ENCODE data around the gene DLG2.

Gene DLG2

DNA sequence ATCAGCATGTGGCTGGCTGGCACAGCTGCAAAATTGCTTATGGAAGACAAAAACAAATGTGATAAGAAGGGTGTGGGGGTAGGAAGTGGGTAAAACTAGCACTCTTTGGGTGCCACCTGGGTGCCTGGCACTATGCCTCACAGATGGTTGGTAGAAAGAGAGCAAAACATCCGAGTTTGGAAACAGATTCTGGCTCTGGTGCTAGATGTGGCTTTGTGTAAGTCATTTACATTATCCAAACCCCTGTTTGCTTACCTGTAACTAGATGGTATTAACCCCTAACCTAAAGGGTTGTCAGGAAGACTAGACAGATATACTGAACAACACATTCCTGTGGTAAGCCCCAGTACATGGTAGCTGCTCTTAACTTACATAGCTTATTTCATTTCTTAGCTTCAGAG, 905.6 kb downstream of the DLG2 start:
- peak; percentile 8 for DNase-seq

DNA sequence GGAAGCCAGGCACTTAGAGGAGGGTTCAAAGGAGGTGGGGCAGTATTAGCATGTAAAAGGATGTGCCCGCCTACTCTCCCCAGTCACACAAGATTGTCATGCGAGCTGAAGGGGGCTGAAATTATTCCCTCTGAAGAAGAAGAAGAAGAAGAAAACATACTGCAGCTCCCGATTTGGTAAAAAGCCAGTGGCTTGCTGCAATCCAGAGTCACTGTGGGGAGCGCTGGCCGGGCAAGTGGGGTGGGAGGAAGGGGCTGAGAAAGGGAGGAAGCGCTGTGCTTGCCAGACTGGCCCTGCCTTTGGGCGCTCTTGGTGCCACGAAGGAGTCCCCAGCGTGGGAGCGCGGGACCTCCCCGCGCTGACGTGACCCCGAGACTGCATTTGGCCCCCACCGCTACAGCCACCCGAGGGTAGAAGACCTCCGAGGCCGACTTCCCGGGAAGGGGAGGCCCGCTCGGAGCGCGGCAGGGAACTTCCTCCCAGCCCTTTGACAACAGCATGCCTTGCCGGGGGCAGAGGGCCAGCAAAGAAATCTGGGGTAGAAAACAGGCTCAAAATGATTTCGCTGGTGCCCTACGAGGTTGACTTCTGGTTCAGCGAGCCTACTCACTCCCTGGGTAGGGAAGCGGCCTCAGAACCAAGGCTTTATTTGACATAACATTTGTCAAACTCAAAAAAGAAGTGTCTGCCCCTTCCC, 906.3 kb downstream of the DLG2 start:
- peak; percentile 17 for DNase-seq

DNA sequence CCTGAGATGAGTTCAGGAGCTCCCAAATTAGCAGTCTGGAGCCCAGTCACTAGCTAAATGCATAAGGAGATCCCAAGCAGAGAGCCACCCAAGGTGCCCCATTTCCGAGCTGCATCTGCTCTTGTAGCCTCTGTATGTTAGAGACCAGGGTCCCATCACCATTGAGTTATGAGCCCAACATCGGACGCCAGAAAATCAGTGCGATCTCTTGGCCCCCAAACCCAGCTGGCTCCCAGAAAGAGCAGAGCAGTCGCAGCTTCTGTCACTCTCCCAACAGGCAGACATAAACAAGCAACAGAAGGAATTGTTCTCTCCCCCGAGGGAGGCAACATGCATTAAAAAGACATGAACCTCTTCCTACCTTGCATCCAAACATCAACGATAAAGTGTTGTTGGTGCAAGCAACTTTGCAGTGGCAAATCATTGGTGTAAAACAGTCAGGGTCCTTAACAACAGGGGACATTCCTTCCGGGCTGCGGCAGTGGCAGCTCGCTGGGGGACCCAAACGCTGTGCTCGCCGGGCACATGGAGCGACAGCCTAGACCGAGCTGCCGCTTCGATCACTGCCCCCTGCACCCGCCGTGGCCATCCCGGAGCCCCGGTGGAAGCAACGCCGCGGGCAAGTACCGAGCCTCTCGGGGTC, 907.1 kb downstream of the DLG2 start:
- peak; percentile 50 for DNase-seq

DNA sequence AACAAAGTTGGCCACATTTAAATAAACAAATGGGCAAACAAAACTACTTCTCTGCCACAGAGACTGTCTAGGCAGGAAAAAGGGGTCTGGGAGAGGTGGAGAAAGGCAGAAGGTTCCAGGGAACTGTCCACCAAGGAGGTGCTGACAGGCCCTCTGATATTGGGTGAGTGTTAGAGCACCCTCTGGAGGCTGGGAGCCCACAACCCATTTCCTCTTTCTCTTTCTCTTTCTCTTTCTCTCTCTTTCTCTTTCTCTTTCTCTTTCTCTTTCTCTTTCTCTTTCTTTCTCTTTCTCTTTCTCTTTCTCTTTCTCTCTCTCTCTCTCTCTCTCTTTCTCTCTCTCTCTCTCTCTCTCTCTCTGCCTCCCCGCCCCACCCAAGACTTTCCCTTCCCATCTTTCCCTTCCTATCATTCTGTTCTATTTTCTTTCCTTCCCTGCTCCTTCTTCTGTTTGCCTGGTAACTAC, 912.8 kb downstream of the DLG2 start:
- DNase-seq = peak; percentile 5

DNA sequence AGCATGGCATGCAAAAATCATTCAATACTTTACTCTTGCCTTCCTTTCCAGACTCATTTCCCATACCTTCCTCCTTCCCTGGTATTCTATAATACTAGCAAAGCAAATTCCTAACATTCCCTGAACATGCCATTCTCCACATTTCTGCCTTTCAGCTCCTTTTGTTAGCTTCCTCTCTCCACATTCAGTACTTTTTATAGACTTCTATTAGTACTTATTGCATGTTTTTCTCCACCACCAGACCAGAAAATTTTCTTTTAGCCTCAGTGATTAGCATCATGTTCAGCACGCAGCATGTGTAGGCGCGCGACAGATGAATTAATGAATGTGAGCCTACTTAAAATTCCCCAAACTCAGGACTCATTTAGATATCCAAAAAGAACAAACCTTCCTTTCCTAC, 935.3 kb downstream of the DLG2 start:
- no peak for DNase-seq

DNA sequence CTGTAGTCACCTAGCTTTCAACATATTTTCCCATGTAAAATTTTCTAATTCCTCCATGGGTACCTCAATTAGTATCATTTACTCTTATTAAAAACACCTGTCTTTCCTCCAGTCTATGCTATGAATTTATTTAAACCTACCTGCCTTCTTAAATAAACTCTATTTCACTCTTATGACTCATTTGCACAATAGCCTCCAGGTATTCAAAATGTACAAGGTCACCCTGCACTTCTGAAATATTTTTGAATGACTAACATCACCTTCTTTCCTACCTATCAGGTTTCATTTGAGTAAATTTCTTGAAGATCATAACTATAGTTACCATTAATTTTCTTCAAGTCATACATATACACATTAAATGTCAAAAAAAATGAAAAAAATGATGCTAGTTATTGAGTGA, 939.7 kb downstream of the DLG2 start:
- DNase-seq = no peak

DNA sequence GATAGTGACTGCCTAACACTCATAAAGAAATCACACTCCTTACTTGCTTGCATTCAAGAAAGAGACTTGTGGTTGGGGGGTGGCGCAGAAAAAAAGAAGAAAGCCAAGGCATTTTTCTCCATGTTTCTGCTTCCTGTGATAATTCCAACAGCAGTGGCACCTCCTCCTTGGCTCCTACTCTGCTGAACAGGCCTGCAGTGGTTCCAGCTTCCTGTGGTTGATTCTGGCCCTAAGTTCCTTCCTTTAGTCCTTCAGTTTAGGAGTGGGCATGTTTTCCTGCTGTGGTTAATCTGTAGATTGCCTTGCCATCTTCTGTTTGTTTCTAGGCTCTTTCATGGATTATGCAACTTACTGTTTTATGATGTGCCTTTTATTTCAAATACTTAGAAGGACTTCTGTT, 940.4 kb downstream of the DLG2 start:
- DNase-seq = no peak

- DNase-seq = no peak
Observed at GRCh38 chr11:84685976-84686375, 941.2 kb downstream of the DLG2 start.

DNA sequence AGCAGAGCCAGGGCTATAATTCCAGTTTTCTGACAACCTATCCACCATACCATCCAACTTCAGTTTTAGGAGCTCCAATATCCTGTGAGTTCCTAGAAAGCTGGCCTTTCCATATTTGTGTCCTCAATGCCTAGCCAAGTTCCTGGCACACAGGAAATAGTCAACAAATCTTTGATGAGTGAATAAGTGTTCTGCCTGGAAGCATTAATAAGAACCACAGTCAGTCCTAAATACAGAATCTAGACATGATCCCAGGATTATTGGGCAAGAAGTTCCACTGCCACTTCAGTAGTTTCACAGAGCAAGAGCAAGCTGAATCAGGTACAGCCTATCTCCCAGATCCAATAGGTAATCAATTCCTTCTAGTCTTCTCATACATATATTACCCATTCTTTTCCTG, 942.0 kb downstream of the DLG2 start:
- no peak for DNase-seq

DNA sequence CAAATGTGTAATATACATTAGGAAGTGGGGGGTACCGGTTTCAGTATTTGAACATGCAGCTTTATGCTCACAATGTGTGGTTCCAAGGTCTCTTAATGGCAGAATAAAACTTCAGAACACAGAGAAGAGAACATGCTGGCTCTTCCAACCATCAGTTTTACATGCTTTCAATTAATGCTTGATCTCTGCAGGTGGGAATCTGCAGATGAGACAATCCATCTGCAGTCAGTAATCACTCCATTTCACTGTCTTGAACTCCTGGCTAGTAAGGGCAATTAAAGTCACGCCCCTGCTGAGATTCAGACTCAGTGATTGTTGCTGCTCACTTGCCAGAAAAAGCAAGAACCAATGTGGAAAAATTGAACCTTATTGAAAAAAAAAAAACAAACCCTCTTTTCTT, 945.7 kb downstream of the DLG2 start:
- DNase-seq = no peak

GRCh38 chr11:84675396-84676025, 951.6 kb downstream of the DLG2 start:
- no peak for DNase-seq

DNA sequence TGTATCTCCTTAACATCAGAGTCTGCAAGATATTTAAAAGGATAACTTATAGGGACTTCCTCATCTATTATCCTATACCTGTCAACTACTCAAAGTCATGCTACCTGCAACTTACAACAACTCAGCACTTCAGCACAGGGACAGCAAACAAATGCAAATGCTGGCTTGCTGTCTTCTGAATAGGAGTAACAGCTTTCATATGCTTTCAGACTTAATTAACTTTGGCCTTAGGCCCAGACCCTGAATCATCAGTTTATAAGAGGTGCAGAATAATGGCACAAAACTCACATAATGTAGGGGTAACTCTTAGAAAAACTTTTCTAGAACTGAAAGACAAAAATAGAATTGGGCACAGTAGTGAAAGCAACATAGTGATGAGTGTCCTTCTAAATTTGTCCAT, 953.4 kb downstream of the DLG2 start:
- DNase-seq = no peak

GRCh38 chr11:84671325-84671999, 955.7 kb downstream of the DLG2 start:
- DNase-seq = no peak

DNA sequence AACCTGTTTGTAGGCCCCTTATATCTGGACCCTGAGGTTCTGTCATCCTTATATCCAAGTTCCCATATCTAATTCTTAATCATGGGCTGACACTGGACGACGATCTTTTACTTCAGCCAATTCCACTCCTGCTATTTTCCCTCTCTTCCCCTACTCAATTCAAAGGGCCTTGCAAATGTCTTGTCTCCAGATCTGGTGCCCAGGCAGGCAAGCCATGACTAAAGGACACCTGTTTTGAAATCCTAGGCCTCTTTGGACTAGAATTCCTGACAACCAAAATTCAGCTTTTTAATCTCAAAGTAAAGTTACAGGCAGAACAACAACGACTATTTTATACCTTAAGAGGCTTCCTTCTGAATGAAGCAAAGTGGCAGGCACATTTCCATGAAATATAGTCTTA, 963.4 kb downstream of the DLG2 start:
- DNase-seq = no peak

GRCh38 chr11:84660257-84660977, 966.7 kb downstream of the DLG2 start:
- no peak for DNase-seq

- DNase-seq = no peak
Observed at GRCh38 chr11:84655712-84656111, 971.4 kb downstream of the DLG2 start.

DNA sequence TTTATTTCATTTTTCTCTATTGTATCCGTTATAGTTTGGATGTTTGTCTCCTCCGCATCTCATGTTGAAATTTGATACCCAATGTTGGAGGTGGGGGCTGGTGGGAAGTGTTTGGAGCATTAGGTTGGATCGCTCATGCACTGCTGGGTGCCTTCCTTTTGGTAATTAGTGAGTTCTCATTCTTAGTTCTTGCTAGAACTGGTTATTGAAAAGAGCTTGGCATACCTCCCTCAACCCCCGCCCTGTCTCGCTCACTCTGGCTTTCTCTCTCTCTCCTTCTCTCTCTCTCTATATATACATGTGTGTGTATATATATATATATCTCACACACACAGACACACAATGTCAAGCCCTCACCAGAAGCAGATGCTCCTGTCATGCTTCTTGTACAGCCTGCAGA, 978.7 kb downstream of the DLG2 start:
- no peak for DNase-seq

- no peak for DNase-seq
Observed at GRCh38 chr11:84645988-84646694, 981.0 kb downstream of the DLG2 start.

GRCh38 chr11:84642500-84642899, 984.6 kb downstream of the DLG2 start:
- no peak for DNase-seq

GRCh38 chr11:84634309-84634708, 992.8 kb downstream of the DLG2 start:
- no peak for DNase-seq

GRCh38 chr11:84628871-84629620, 998.1 kb downstream of the DLG2 start:
- DNase-seq = no peak

DNA sequence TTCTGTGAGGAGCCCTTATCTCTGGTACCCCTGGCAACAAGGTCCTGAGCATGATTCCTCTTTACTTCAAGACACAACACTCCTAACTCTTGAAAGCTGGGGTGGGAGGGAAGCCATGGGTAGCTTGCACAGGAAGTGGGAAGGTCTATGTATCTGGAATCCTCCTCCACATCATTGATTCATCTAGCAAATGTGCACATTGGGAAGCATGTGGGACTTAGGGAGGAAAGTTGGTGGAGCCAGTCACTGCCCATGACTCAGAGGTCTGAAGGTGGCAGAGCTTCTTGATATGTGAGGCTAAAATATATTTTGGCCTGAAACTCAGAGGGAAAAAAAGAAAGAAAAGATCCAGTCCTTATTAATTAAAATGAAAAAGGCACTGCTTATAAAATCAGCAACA, 1000.9 kb downstream of the DLG2 start:
- no peak for DNase-seq

Data from SHP77 treated with DMSO at 0.1 percent for 48 hours (cell line).